Activated CD8-positive, alpha-beta memory T cell treated with anti-CD3 and anti-CD28 coated beads, Interleukin-2, amount 50 U/mL, for 48 hours (primary cell): Measurements from ENCODE around the gene KRT81.
A peak's percentile ranks its signal among the peaks of the same experiment; 100 is the strongest.

Experiments used
- DNase-seq: peaks from one replicate; pipeline ENCODE4 v3.0.0-alpha.2; 2020

KRT81 gene

DNA sequence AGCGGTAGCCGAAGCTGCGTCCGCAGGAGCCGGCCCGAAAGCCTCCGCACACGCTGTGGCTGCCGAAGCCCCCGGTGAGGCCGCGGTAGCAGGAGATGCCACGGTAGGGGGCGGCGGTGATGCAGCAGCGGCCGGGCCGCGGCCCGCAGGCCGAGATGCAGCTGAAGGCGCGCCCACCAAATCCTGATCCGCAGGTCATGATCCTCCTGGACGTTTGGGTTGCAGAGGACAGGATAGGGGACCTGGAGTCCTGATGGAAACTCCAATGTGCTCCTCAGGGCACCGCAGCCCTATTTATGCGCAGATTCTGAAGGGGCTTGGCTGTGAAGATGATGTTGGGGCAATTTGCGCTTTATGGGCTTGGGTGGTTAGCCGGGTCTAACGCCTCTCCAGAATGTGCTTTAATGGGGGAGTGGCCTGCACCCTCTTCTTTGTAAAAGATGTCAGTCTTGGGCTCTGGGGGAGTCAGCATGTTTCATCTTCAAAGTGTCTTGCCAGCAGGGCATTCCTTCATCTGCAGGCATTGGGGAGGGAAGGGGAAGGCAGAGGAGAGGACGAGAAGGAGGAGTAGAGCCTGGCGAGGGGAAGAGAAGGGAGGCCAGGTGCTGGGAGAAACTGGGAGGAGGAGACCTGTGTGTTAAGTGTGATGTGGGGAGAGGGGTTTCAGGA is at the start of gene KRT81:
Gene KRT81 (minus strand): TSS at position 268 of the 669 bp plus-strand sequence. CDS start 69 bp downstream, at position 199.
- peak; percentile 25 for DNase-seq

DNA sequence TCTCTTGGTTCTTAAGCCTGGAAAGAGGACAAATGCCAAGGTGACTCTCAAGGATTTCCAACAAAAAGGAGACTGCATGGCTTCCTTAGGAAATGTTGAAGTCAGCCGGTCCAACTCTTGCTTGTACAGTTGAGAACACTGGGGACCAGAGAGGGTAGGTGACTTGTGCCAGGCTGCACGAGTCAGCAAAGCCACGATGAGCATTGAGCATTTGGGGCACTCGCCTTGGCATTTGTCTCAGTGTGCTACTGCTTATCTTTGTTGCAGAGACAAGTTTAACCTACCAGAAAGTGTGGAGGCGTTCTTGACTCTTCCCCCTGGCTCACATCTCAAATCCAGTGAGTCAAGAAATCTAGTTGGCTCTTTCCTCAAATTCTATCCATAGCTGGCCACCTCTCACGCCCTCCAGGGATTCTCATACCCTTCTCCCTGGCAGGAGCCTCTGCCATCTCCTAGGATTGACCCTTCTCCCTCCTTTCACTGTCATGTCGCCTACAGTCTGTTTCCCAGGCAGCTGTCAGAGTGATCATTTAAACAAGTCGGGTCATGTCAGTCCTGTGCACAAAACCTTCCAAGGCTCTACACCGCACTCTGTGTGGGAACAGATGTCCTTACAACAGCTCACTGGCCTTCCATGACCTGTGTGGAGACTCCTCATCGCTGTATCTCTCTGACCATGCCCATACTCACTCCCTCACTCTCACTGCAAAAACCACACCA is 47.1 kb upstream of the KRT81 start:
- no peak for DNase-seq

DNA sequence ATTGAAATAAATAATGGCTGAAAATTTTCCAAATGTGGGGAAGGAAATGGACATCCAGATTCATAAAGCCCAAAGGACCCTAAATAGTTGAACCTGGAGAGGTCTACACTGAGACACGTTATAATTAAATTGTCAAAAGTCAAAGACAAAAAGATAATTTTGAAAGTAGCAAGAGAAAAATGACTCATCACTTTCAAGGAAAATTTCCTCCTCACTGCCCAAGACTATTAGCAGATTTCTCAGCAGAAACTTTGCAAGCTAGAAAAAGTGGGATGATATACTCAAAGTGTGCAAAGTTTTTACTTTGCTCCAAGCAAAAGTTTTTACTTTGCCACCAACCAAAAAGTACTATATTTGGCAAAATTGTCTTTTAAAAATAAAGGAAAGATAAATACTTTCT is 45.7 kb upstream of the KRT81 start:
- no peak for DNase-seq

DNA sequence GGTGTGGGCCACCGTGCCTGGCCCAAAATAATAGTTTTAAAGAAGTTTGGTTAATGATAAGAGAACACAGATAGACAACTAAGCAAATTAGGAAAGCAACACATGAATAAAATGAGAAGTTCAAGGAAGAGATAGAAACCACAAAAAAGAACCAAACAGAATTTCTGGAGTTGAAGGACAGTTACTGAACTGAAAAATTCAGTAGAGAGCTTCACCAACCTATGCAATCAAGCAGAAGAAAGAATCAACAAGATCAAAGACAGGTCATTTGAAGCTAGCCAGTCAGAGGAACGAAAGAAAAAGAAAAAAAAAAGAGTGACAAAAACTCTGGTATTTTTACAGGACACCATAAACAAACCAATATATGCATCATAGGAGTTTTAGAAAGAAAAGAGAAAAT is 45.3 kb upstream of the KRT81 start:
- DNase-seq: no peak

DNA sequence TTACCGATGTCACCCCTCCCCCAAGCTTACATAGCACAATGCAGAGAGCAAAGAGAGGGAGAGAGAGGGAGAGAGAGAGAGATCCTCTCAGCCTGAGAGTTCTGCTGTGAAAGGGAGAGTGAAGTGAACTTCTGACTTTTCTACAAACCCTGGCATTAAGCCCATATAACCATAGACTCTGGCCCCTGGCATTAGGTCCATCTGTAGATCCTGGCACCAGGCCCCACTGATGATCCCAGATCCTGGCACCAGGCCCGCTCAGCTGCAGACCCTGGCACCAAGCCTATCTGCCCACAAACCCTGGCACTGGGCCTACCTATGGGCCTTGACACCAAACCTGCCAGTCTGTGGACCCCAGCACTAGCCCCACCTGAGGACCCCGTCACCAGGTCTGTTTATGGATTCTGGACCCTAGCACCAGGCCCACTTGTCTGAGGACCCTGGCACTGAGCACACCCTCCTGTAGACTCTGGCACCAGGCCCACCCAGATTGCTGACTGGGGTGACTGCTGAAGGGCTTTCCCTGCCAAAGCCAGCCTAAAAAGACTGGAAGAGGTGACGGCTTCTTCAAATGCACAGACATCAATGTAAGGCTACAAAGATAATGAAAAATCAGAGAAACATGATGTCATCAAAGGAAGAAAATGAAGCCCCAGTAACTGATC is 44.4 kb upstream of the KRT81 start:
- no peak for DNase-seq

DNA sequence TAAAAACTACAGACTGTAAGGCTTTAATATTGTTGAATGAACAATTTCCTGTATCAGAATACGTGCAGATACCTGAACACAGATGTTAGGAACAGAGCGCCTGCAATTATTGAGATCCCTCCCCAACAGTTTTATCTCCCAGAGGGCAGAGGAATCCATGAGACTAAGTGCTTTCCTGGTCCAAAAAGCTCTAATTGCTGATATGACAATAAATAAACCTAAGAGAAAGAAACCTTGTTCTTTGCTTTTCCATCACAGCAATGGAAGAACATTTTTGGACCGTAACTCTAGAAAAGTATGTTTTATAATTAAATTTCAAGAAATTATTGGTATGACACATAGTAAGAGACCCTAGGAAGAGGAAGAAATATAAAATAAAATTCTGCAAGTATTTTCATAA is 42.9 kb upstream of the KRT81 start:
- DNase-seq: no peak

DNA sequence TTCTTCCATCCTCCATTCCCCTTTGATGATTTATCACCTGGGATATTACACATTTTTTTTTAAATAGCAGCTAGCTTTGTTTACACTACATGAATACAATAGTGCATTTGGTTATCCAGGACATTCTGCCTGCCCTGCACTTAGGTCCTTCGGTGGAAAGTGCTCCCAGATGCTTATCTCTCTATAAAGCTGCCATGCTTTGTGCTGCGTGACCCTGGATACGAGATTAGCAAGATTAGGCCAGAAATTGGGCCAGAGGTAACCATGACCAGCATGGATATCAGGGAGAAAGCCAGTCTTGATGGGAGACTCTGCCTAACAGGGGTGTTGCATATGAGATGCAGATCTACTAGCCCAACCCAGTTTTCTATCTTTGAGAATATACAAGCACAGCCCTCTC is 42.0 kb upstream of the KRT81 start:
- DNase-seq: no peak

DNA sequence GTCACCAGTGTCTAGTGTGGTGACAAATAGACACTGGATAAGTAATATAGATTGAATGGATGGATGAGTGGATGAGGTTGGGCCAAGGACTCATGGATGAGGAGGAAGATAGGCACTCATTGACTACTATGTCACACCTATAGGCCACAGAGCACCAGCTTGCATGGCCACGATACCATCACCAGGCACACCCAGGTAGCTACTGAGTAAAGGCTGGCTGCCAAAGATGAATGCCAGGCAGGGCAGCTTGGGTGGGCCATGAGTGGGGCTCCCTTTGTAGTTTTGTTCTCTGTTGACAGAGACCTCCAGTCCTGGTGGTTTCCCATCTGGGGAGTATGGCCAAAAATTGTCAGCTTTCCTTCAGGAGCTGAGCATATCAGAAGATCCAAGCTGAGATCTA is 41.0 kb upstream of the KRT81 start:
- no peak for DNase-seq

DNA sequence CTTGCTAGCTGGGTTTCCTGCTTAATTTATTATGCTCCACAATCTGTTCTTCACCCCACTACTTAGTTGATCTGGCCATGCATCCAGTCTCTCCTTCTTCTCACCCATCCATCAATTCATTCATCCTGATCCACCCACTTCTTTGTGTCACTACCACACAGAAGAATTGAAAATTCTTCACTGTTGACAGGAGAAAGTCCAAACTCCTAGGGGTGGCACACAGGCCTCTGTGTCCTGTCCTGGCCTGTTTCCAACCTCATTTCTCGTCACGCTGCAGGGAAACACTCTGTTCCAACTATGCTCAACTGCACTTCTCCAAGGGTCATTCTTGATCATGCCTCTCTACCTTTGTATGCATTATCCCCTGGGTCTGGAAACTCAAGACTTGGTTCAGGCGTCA is 40.5 kb upstream of the KRT81 start:
- no peak for DNase-seq

DNA sequence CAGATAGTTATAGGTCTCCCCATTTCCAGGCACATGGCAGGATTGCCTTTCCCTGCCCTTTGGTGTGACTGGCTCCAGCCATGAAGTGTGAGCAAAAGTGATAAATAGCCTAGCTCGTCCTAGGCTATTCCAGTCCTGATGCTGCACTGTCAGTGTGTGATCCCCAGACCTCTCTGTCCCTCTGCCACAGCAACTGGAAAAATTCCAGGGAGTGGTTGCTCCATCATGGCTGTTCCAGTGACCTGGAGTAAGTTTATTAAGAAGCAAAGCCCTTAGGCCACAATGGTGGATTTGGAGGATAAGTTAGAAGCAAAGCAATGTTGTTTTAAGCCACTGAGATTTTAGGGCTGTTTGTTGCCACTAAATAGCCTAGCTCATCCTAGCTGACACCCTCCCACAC is 39.7 kb upstream of the KRT81 start:
- no peak for DNase-seq

DNA sequence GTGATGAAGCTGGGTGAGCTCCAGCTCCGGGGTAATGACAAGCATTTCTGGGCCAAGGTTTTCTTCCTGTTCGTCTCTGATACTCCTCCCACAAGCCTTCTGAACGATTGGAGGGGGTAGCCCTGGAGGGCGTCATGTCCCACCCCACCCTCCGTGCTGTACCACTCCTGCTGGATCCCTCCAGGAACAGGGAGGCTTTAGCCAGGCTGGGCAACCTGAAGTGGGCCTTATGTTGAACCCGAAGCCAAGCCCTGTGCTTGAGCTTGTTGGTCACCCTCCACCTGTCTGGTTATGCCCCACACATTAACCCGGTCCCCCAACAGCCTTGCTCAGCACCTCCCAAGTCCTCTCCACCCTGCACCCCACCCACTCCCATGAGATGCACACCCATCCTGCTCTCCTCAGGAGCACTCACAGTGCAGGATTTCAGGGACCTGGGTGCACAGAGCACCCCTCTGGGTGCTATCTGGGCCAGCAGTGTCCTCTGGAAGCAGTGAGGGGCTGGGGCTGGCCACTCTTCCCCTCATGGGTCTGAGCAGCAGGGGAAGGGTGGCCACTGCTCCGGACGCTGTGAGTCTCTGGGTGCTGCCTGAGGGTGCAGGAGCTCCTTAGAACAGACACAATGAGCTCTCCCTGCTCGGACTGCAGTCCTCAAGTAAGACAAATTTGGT is 36.6 kb upstream of the KRT81 start:
- DNase-seq: no peak

DNA sequence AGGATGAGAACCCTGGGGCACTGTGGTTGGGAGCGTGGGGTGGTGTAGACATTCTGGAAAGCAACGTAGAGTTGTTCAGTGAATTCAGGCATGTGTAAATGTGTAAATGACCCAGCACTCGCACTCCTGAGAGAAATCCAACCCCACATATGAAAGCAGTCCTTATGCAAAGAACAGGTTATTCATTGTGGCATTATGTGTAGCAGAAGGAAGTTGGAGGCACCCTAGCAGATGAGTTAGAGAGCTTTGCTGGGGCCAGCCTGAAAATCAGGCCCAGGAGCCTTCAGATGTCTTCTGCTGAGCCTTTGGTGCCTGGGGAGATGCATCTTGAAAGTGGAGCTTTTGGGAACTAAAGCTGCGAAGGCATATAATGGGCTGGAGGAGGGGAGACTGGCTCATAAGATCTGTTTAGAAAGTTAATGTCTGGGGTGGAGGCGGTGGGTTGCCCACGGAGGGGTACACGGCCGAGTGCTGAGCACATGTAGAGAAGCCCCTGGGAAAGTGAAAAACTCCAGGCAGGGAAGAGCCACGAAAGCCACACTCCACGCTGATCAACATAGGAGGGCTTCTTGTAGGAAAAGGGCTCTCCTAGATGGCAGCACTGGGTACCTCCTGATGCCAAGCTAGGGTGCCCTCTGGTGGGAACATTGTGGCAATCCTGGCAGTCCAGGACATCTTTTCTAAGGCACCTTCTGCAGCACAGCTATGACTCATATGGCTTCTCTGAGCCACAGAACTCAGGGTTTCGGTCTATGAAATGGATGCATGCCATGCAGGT is 35.9 kb upstream of the KRT81 start:
- DNase-seq: peak; percentile 77

DNA sequence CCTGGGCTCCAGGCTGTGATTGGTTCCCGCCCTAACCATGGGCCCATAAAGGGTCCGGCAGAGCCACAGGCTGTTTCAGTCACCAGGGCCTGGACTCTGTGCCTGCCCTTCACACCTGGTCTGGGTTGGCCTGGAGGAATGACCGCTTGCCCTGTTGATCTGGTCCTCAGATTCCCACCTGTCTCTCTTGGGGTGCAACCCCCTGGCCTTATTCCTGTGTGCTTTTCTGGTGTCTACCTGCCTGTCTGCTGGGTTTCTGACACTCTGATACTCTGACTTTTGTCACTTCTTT is 32.8 kb upstream of the KRT81 start:
- no peak for DNase-seq

DNA sequence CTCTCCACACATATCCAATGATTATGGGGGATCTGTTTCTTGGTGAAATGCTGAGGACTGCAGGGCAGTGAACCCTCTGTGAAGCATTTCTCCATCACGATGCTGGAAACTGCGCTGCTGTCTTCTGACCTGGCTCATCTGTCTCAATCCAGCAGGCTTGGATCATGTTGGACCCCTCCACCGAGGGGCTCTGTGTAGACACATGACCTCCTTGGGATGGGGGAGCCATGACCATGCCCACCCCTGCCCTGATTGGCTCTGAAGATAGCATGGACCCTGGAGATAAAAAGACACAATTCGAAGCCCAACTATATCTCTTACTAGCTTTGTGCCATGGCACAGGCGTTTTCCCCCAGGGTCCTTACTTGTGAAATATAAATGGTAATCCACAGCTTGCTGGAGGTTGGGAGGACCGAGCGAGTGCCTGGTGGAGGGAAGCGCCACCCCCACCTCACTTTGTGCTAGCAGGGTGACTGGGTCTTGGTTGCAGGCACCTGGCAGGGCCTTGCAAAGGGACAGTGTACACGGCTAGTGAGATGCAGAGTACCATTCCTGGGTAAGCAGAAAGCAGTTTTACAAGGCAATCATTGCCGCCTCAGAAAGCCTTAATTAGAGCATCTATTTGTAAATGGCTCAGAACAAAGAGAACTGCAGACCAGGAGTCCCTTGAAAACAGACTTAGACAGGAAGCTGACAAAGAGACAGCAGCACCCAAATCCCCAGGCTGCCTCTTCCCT is 32.2 kb upstream of the KRT81 start:
- no peak for DNase-seq

DNA sequence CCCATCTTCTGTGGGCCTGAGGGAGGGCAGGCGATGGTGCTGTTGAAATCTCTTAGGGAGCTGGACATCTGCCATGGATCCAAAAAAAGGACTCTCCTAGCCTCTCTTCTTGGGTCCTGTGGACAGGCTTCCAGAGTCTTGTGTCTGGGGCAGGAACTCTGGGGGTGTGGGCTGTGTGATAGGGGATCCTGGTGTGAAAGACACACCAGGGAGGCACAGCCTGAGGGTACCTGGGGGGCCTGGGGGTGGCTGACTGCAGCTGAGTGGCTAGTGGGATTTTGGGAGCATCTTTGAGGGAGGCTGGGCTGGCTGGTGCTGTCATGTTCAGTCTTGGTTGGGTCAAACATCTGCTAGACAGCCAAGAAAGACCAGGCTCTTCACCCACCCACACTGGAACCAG is 31.7 kb upstream of the KRT81 start:
- no peak for DNase-seq

DNA sequence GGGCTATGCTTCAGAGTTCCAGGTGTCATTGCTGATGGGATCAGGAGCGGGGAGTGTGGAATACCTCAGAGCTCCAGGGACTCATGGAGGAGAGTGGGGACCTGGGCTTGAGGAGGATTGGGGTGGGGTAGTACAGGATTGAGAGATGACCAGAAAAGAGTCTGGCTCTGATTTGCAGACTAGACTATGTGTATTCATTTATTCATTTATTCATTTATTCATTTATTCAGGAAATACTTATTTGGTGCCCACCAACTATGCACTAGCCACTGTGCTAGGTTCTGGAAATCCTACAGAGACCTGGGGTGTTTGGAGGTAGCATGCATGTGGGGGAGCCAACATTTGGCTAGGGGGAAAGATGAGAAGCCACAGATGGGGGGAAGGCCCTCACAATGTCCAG is 30.7 kb upstream of the KRT81 start:
- no peak for DNase-seq

DNA sequence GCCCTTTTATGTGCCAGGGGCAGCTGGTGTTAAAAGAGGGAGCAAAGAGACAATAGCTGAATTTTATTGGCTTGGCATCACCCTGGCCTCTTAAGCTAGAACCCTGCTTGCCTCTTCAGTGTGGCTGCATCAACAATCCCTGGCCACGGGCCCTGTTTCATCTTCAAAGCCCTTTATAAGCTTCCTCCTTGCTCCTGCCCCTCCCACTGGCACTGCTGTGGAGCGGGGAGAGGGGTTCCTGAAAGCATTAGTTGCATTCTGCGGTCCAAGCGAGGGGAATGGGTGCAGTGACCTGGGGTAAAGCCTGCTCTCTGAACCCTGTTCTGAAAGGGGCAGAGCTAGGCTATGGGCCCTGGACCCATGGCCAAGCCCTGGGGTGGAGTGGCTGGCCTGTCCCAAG is 30.1 kb upstream of the KRT81 start:
- no peak for DNase-seq

DNA sequence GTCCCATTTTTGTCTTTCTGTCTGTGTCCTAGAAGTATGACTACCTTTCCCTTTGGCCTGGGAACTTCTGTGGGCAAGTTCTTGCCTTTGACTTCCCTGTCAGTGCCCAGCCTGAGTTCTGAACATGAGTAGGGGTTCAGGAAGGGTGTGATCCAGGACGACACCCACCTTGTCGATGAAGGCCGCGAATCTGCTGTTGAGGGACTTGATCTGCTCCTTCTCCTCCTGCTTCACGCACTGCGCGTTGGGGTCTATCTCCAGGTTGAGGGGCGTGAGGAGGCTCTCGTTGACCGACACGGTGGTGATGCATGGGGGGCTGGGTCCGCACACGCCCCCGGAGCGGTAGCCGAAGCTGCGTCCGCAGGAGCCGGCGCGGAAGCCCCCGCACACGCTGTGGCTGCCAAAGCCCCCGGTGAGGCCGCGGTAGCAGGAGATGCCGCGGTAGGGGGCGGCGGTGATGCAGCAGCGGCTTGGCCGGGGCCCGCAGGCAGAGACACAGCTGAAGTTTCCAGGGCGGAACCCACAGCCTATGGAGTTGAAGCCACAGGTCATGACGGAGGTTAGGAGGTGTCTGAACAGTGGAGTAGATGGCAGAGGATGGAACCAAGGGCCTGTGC is 29.6 kb upstream of the KRT81 start, which contains the start of gene KRT83:
Gene KRT83 (minus strand): TSS at position 615 of the 617 bp plus-strand sequence. CDS start 63 bp downstream, at position 552.
- DNase-seq: no peak

DNA sequence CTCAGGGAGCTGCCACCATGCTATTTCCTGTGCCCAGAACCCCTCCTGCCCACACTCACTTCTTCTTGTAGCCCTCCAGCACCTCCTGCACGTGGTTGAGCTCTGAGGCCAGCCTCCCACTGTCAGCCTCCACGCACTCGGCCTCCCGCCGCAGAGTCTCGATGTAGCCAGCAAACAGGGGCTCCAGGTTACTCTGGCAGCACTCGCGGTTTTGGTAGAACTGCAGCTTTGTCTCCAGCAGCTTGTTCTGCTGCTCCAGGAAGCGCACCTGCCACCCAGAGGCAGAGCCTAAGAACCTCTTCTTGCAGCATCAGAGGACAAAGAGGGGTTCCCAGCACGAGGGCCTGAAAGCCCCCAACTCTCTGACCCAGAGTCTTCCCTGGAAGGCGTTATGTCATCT is 27.8 kb upstream of the KRT81 start:
- DNase-seq: no peak

DNA sequence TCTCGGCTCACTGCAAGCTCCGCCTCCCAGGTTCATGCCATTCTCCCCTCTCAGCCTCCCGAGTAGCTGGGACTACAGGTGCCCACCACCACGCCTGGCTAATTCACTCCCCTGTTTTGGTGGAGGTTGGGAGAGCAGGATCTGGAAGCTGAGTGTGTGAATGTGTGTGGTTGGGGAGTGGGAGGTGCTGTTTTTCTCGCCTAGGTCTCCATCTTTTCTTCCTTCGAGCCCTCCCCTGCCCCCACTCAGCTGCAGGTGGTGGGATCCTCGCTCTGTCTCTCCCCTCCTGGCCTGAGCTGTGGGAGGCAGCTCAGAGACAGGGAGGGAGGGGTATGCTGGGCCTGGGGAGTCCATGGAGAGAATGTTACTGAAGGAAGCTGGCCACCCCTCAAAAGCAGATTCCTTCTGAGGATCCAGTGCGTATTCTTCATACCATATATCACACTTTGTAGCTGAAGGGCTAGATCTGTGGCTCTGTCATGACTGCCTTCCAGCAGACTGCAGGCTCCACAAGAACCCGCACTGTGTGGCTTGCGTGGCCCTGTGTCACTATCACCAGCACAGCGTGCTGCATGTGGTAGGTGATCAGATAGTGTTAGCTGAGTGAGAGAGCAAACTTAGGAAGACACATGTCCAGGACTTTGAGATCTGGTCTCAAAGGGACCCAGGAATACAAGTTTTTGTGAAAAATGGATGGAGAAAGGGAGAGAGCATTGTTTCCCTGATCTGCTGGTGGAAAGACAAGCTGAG is 27.1 kb upstream of the KRT81 start:
- DNase-seq: no peak

DNA sequence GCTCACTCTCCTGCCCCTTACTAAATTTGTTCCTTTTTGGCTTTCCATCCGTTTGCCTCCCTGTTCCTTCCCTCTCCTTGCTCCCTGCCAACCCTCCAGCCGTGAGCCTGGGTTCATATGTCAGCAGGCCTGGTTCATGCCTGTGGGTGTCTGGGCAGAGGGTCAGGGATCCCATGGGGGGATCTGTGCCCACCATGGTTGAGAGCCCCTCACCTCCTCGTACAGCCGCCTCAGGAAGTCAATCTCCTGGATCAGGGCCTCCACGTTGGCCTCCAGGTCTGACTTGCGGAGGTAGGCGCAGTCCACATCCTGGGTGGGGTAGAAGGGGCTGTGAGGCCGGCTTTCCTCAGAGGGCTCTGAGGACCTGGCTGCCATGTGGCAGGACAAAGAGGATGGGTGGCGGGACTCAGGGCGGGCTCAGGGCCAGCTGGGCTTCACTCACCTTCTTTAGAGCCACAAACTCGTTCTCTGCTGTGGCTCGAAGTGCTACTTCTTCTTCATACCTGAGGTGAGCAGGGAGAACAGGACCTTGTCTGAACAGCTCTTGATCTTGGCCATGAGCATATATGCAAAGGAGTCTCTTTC is 26.2 kb upstream of the KRT81 start:
- DNase-seq: no peak
